SH-SY5Y (cell line): ENCODE results near the gene SHISA6.

Experiments used
- GATA2 ChIP-seq: IDR thresholded peaks from 2 replicates; pipeline ENCODE4 v1.6.1; 2011; ENCODE audit warnings: mild to moderate bottlenecking, low read depth, low read length
- GATA3 ChIP-seq: IDR thresholded peaks from 2 replicates; pipeline ENCODE4 v1.6.1; 2011; ENCODE audit warnings: low read depth, mild to moderate bottlenecking, low read length, moderate library complexity

GRCh38 chr17:11324846-11325420, 83.9 kb downstream of the SHISA6 start:
- TF ChIP-seq GATA3: no peak
- TF ChIP-seq GATA2: no peak
